Measurements from ENCODE around the gene PTPRT.
"Not testable (repeated sequence)": the region's sequence is repeated elsewhere in the genome, so short reads cannot be mapped to it uniquely, and the experiment has no call there.

The PTPRT gene

GRCh38 chr20:43171930-43172329 is 17.8 kb downstream of the PTPRT start:
- no peak for DNase-seq (ENCODE audit: low read depth)
- TF ChIP-seq, protein P1, sequence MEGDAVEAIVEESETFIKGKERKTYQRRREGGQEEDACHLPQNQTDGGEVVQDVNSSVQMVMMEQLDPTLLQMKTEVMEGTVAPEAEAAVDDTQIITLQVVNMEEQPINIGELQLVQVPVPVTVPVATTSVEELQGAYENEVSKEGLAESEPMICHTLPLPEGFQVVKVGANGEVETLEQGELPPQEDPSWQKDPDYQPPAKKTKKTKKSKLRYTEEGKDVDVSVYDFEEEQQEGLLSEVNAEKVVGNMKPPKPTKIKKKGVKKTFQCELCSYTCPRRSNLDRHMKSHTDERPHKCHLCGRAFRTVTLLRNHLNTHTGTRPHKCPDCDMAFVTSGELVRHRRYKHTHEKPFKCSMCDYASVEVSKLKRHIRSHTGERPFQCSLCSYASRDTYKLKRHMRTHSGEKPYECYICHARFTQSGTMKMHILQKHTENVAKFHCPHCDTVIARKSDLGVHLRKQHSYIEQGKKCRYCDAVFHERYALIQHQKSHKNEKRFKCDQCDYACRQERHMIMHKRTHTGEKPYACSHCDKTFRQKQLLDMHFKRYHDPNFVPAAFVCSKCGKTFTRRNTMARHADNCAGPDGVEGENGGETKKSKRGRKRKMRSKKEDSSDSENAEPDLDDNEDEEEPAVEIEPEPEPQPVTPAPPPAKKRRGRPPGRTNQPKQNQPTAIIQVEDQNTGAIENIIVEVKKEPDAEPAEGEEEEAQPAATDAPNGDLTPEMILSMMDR (conservative IDR thresholded peaks at IDR 0.05; ENCODE audit: low read length), result no peak
- H3K4me3 ChIP-seq (ENCODE audit: low read length), result no peak overlapping the region

- H3K4me3 ChIP-seq (ENCODE audit: low read length), result no peak overlapping the region
- TF ChIP-seq, protein P1 (conservative IDR thresholded peaks at IDR 0.05; ENCODE audit: low read length), result no peak
- DNase-seq (ENCODE audit: low read depth), result no peak
Measured at GRCh38 chr20:43170771-43171170, 18.9 kb downstream of the PTPRT start.

DNA sequence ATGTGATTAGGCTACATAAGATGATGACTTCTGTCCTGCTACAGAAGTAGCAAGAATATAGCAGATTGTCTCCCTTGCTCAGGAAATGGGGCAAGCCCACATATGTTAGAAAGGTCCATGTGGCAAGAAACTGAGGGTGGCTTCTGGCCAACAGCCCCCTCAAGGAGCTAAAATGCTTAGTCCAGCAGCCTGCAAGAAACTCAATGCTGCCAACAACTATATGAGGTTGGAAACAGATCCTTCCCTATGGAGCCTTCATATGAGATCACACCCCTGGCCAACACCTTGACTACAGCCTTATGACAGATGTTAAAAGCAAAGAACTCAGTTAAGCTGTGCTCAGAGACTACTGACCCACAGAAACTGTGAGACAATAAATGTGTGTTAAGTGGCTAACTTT is 22.1 kb downstream of the PTPRT start:
- no peak overlapping the region for H3K4me3 ChIP-seq (ENCODE audit: low read length)
- TF ChIP-seq, protein P1 (conservative IDR thresholded peaks at IDR 0.05; ENCODE audit: low read length), result no peak
- no peak for DNase-seq (ENCODE audit: low read depth)

- no peak for DNase-seq (ENCODE audit: low read depth)
- H3K4me3 ChIP-seq (ENCODE audit: low read length), result no peak overlapping the region
- TF ChIP-seq, protein P1 (conservative IDR thresholded peaks at IDR 0.05; ENCODE audit: low read length), result no peak
Measured at GRCh38 chr20:43167021-43167420, 22.7 kb downstream of the PTPRT start.

GRCh38 chr20:43165611-43166010 is 24.1 kb downstream of the PTPRT start:
- TF ChIP-seq, protein P1 (conservative IDR thresholded peaks at IDR 0.05; ENCODE audit: low read length), result no peak
- no peak for DNase-seq (ENCODE audit: low read depth)

DNA sequence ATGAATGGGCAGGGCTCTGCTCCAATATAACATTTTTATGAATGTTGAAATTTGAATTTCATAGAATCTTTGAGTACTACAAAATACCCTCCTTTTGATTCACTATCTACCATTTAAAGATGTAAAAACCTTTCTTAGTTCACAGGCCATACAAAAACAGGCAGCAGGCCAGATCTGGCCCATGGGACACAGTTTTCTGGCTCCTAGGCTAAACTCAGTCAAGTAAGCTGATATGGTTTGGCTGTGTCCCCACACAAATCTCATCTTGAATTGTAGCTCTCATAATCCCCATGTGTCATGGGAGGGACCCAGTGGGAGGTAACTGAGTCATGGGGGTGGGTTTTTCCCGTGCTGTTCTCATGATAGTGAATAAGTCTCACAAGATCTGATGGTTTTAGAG is 25.0 kb downstream of the PTPRT start:
- not testable (repeated sequence) for H3K4me3 ChIP-seq (ENCODE audit: low read length); DNase-seq (ENCODE audit: low read depth)

More at GRCh38 chr20:43165611-43166010, 24.1 kb downstream of the PTPRT start:
- H3K4me3 ChIP-seq (ENCODE audit: low read length), result no peak overlapping the region

DNA sequence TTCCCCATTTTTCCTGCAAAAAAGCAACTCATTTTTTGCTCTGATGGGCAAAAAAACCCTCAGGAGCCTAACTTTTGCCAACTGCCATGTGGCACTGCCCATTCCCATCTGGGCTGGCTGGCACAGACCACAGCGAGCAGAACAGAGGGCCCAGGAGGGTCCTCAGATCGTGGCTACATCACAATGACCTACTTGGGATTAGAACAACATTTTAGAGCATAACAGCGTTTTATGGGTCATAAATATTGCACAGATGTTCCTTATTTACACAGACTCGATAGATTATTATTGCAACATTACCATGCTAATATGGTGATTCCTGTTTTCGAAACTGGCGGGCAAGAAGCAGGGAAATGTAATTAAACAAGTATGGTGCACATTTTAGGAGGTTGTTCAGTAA is 28.0 kb downstream of the PTPRT start:
- DNase-seq (ENCODE audit: low read depth), result no peak
- TF ChIP-seq, protein P1 (conservative IDR thresholded peaks at IDR 0.05; ENCODE audit: low read length), result no peak

GRCh38 chr20:43160941-43161340 is 28.8 kb downstream of the PTPRT start:
- TF ChIP-seq, protein P1 (conservative IDR thresholded peaks at IDR 0.05; ENCODE audit: low read length), result no peak
- no peak overlapping the region for H3K4me3 ChIP-seq (ENCODE audit: low read length)
- DNase-seq (ENCODE audit: low read depth), result no peak

More for the DNA sequence above, 28.0 kb downstream of the PTPRT start:
- H3K4me3 ChIP-seq (ENCODE audit: low read length), result no peak overlapping the region

Data from AG10803 (cell line).